K562 (cell line): ENCODE data around the gene AGL.

Experiments
- CREB5 ChIP-seq: fragments of 250-450 bp; sonication (Bioruptor Pico); IDR thresholded peaks from 2 replicates; pipeline ENCODE4 v1.5.0; 2020; ENCODE audit warnings: mild to moderate bottlenecking
- CTCF ChIP-seq, 3 experiments: IDR thresholded peaks in 2 of 3; conservative IDR thresholded peaks in 1 of 3; 2 replicates each; pipeline ENCODE4 v1.5.1; 2011 to 2012; ENCODE audit warnings: low read length in 3 of 3, mild to moderate bottlenecking in 3 of 3, control low read depth in 2 of 3, improper control_type of control experiment in 1 of 3, inconsistent platforms in 1 of 3, low read depth in 1 of 3, mixed read lengths in 1 of 3, moderate library complexity in 1 of 3; ENCODE audit not compliant: insufficient read depth in 2 of 3
- MIER1 ChIP-seq: fragments of 450-650 bp; IDR thresholded peaks from 2 replicates; pipeline ENCODE4 v1.6.1; 2016; ENCODE audit warnings: antibody characterized with exemption, mild to moderate bottlenecking, low read depth
- NR2C2 ChIP-seq, 2 experiments: fragments of 200-800 bp in 1 of 2; sonication (Bioruptor generic) in 1 of 2; sonication (generic) in 1 of 2; formaldehyde crosslinking in 1 of 2; IDR thresholded peaks; 2 replicates each; pipeline versions ENCODE4 v1.6.1 to v1.8.0; 2016 to 2022; ENCODE audit warnings: mild to moderate bottlenecking in 1 of 2, missing compliant biosample characterization in 1 of 2, missing genetic modification characterization in 1 of 2, missing genetic modification reagents in 1 of 2

GRCh38 chr1:99827970-99828369, 22.2 kb upstream of the AGL start:
- TF ChIP-seq CREB5 (CRISPR knock-in tag) (no peak), MIER1 (no peak), NR2C2 (CRISPR knock-in tag; IDR thresholded peaks at IDR 0.05) (no peak), NR2C2 (tag; IDR thresholded peaks at IDR 0.05) (no peak), CTCF (IDR thresholded peaks at IDR 0.05 in 2 of 3, conservative IDR thresholded peaks at IDR 0.05 in 1 of 3; ENCODE audit: insufficient read depth in 2 of 3, low read depth in 1 of 3, low read length in 3 of 3) (no peak)
